HepG2 (cell line): Measurements from ENCODE around the gene PPP2R5D. TPM values are rescaled to one million over a fixed set of nuclear protein-coding genes. Genes with fewer than 3 reads are reported as not detected.

Source experiments
- EED ChIP-seq: sonication (generic); formaldehyde crosslinking; IDR thresholded peaks from 2 replicates; pipeline ENCODE4 v1.5.0; 2020; ENCODE audit warnings: mild to moderate bottlenecking, missing genetic modification reagents
- FOXP1 ChIP-seq, 2 experiments: fragments of 450-650 bp in 1 of 2; IDR thresholded peaks; 2 replicates each; pipeline ENCODE4 v1.6.1; 2017 to 2018; ENCODE audit warnings: antibody characterized with exemption in 1 of 2
- MAZ ChIP-seq, 2 experiments: sonication (generic) in 1 of 2; formaldehyde crosslinking in 1 of 2; IDR thresholded peaks; 2 replicates each; pipeline versions ENCODE4 v1.5.0 to v1.6.1; 2012 to 2020; ENCODE audit warnings: low read depth in 2 of 2, mild to moderate bottlenecking in 2 of 2, borderline replicate concordance in 1 of 2, improper control_type of control experiment in 1 of 2, low read length in 1 of 2, missing genetic modification reagents in 1 of 2, moderate library complexity in 1 of 2
- NFATC3 ChIP-seq: sonication (generic); formaldehyde crosslinking; IDR thresholded peaks from 2 replicates; pipeline ENCODE4 v1.5.1; 2020; ENCODE audit warnings: mild to moderate bottlenecking, missing genetic modification reagents
- NFIB ChIP-seq: sonication (generic); formaldehyde crosslinking; IDR thresholded peaks from 2 replicates; pipeline ENCODE4 v1.9.0; 2021; ENCODE audit warnings: missing genetic modification reagents, mild to moderate bottlenecking, borderline replicate concordance
- NONO ChIP-seq, 2 experiments: fragments of 450-650 bp in 1 of 2; sonication (generic) in 1 of 2; formaldehyde crosslinking in 1 of 2; IDR thresholded peaks in 1 of 2; conservative IDR thresholded peaks in 1 of 2; 2 replicates each; pipeline versions ENCODE4 v1.6.1 to v1.8.0; 2017 to 2022; ENCODE audit warnings: mild to moderate bottlenecking in 1 of 2, missing genetic modification reagents in 1 of 2, moderate library complexity in 1 of 2
- RCOR2 ChIP-seq: IDR thresholded peaks from 2 replicates; pipeline ENCODE4 v1.6.1; 2016; ENCODE audit warnings: missing biosample characterization, missing genetic modification reagents
- SALL2 ChIP-seq: sonication (generic); formaldehyde crosslinking; IDR thresholded peaks from 2 replicates; pipeline ENCODE4 v1.8.1; 2023; ENCODE audit warnings: mild to moderate bottlenecking, missing genetic modification reagents, inconsistent platforms
- SOX5 ChIP-seq: IDR thresholded peaks from 2 replicates; pipeline ENCODE4 v1.6.1; 2016; ENCODE audit warnings: borderline replicate concordance
- ZC3H13 ChIP-seq: sonication (generic); formaldehyde crosslinking; IDR thresholded peaks from 2 replicates; pipeline ENCODE4 v1.8.1; 2023; ENCODE audit warnings: mild to moderate bottlenecking, missing genetic modification reagents, moderate library complexity
- ZNF264 ChIP-seq: sonication (generic); formaldehyde crosslinking; IDR thresholded peaks from 2 replicates; pipeline ENCODE4 v1.4.0; 2020; ENCODE audit warnings: missing genetic modification reagents
- ZNF34 ChIP-seq: sonication (generic); formaldehyde crosslinking; IDR thresholded peaks from 2 replicates; pipeline ENCODE4 v1.4.0; 2020; ENCODE audit warnings: mild to moderate bottlenecking, missing genetic modification reagents, borderline replicate concordance
- ZNF460 ChIP-seq: sonication (generic); formaldehyde crosslinking; IDR thresholded peaks from 2 replicates; pipeline ENCODE4 v1.5.1; 2020; ENCODE audit warnings: missing genetic modification reagents, mild to moderate bottlenecking, borderline replicate concordance
- ZSCAN12 ChIP-seq: sonication (generic); formaldehyde crosslinking; IDR thresholded peaks from 2 replicates; pipeline ENCODE4 v1.9.0; 2021; ENCODE audit warnings: mild to moderate bottlenecking, missing genetic modification reagents
- ZSCAN25 ChIP-seq: sonication (generic); formaldehyde crosslinking; IDR thresholded peaks from 2 replicates; pipeline ENCODE4 v1.8.0; 2022; ENCODE audit warnings: mild to moderate bottlenecking, missing genetic modification reagents
- polyA plus RNA-seq, 8 experiments: library from polyadenylated mRNA; depleted of rRNA in 3 of 8; stranded (reverse) in 7 of 8; unstranded in 1 of 8; fragments of >200 nt; fragmentation: Illumina TruSeq in 4 of 8; extraction: Trizol in 4 of 8; gene quantifications; 2 replicates each; pipeline versions ENCODE4 v1.2.1 to v1.2.3, GENCODE V29; 2011 to 2016; ENCODE audit warnings: low read depth in 4 of 8, missing spikeins in 1 of 8, mixed read lengths in 1 of 8; ENCODE audit not compliant: insufficient read depth in 1 of 8
- total RNA-seq, 5 experiments: library from RNA; depleted of rRNA; stranded (reverse); fragments of >200 nt; fragmentation: Illumina TruSeq; extraction: Trizol; gene quantifications; 2 replicates each; pipeline ENCODE4 v1.2.3, GENCODE V29; 2016; ENCODE audit warnings: low read depth in 1 of 5
- TF ChIP-seq, protein P1 (sequence below): sonication (generic); formaldehyde crosslinking; IDR thresholded peaks from 2 replicates; pipeline ENCODE4 v1.8.0; 2022; ENCODE audit warnings: missing genetic modification reagents, mild to moderate bottlenecking, inconsistent platforms, borderline replicate concordance
- TF ChIP-seq, protein P2 (sequence below): sonication (generic); formaldehyde crosslinking; IDR thresholded peaks from 2 replicates; pipeline ENCODE4 v1.4.0; 2020; ENCODE audit warnings: mild to moderate bottlenecking, missing genetic modification reagents
- TF ChIP-seq, protein P3 (sequence below): sonication (generic); formaldehyde crosslinking; IDR thresholded peaks from 2 replicates; pipeline ENCODE4 v1.4.0; 2020; ENCODE audit warnings: missing genetic modification reagents
- TF ChIP-seq, protein P4 (sequence below): sonication (generic); formaldehyde crosslinking; IDR thresholded peaks from 2 replicates; pipeline ENCODE4 v1.4.0; 2020; ENCODE audit warnings: missing genetic modification reagents

Gene PPP2R5D
- total and polyA plus RNA-seq, 2 of the 13 experiments (the other 11 are each of a cell fraction or from before 2014, with no cell fraction given): 53.7 to 60.4 TPM

DNA sequence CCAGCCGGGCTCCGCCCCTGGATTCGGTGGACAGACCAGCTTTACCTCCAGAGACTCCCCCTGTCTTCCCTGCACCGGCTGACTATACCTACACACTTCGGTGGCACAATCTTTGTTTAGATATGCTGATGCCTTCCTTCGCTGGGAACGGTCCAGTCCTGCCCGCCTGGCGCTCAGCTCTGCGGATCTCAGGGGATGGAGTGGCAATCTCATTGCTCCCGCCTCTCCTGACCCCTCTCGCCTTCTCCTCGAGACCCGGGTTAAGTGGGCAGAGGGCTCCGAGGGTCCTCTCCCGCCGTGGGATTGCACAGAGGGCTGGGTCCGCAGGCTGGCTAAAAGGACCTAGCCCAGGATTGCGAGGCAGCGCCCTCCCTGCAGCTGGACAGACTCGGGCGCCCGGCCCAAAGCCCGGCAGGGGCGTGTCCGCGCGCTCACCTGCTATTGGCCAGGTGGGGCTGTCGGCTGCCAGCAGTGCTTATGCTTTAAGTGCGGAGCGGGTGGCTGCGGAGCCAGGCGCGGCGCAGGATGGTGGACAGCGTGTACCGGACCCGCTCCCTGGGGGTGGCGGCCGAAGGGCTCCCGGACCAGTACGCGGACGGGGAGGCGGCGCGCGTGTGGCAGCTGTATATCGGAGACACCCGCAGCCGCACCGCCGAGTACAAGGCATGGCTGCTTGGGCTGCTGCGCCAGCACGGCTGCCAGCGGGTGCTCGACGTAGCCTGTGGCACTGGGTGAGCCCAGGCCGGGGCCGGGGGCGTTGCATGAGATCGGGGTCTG is 23.9 kb upstream of the PPP2R5D start, which contains the start of gene GNMT (continued):
- TF ChIP-seq MAZ (IDR thresholded peaks at IDR 0.05; ENCODE audit: borderline replicate concordance, low read depth, low read length): no peak
- peak; percentile 60; the same call in 1 of the 2 replicates for TF ChIP-seq MAZ (CRISPR knock-in tag; IDR thresholded peaks at IDR 0.05; ENCODE audit: low read depth)
- no peak for TF ChIP-seq SOX5
- TF ChIP-seq, protein P1, sequence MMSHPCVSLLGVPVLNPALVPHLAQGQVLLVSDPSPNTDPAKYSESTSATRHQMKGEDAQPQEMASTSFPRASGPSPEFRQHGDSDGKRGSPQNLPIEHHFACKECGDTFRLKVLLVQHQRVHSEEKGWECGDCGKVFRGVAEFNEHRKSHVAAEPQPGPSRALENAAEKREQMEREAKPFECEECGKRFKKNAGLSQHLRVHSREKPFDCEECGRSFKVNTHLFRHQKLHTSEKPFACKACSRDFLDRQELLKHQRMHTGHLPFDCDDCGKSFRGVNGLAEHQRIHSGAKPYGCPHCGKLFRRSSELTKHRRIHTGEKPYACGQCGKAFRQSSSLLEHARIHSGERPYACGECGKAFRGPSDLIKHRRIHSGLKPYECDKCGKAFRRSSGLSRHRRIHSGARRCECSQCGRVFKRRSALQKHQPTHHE: 0 out of 2 replicates have a peak, but pooled peaks have one; percentile 61
- TF ChIP-seq ZSCAN25 (CRISPR knock-in tag): peak; percentile 60; the same call in 1 of the 2 replicates
- no peak for TF ChIP-seq NONO (IDR thresholded peaks at IDR 0.05)
- TF ChIP-seq NONO (CRISPR knock-in tag; conservative IDR thresholded peaks at IDR 0.05): peak; percentile 86
- TF ChIP-seq ZSCAN12: peak; percentile 15; the same call in 1 of the 2 replicates
- TF ChIP-seq, protein P2, sequence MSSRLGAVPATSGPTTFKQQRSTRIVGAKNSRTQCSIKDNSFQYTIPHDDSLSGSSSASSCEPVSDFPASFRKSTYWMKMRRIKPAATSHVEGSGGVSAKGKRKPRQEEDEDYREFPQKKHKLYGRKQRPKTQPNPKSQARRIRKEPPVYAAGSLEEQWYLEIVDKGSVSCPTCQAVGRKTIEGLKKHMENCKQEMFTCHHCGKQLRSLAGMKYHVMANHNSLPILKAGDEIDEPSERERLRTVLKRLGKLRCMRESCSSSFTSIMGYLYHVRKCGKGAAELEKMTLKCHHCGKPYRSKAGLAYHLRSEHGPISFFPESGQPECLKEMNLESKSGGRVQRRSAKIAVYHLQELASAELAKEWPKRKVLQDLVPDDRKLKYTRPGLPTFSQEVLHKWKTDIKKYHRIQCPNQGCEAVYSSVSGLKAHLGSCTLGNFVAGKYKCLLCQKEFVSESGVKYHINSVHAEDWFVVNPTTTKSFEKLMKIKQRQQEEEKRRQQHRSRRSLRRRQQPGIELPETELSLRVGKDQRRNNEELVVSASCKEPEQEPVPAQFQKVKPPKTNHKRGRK: peak; percentile 16; the same call in 1 of the 2 replicates
- peak; percentile 27; the same call in 1 of the 2 replicates for TF ChIP-seq ZNF34 (CRISPR knock-in tag)
- TF ChIP-seq EED (CRISPR knock-in tag): 0 out of 2 replicates have a peak, but pooled peaks have one; percentile 58
- TF ChIP-seq ZNF460 (CRISPR knock-in tag): no peak
- peak; percentile 57; the same call in 1 of the 2 replicates for TF ChIP-seq SALL2 (CRISPR knock-in tag)
- peak; percentile 14; the same call in 1 of the 2 replicates for TF ChIP-seq RCOR2 (CRISPR knock-in tag)
- TF ChIP-seq, protein P3, sequence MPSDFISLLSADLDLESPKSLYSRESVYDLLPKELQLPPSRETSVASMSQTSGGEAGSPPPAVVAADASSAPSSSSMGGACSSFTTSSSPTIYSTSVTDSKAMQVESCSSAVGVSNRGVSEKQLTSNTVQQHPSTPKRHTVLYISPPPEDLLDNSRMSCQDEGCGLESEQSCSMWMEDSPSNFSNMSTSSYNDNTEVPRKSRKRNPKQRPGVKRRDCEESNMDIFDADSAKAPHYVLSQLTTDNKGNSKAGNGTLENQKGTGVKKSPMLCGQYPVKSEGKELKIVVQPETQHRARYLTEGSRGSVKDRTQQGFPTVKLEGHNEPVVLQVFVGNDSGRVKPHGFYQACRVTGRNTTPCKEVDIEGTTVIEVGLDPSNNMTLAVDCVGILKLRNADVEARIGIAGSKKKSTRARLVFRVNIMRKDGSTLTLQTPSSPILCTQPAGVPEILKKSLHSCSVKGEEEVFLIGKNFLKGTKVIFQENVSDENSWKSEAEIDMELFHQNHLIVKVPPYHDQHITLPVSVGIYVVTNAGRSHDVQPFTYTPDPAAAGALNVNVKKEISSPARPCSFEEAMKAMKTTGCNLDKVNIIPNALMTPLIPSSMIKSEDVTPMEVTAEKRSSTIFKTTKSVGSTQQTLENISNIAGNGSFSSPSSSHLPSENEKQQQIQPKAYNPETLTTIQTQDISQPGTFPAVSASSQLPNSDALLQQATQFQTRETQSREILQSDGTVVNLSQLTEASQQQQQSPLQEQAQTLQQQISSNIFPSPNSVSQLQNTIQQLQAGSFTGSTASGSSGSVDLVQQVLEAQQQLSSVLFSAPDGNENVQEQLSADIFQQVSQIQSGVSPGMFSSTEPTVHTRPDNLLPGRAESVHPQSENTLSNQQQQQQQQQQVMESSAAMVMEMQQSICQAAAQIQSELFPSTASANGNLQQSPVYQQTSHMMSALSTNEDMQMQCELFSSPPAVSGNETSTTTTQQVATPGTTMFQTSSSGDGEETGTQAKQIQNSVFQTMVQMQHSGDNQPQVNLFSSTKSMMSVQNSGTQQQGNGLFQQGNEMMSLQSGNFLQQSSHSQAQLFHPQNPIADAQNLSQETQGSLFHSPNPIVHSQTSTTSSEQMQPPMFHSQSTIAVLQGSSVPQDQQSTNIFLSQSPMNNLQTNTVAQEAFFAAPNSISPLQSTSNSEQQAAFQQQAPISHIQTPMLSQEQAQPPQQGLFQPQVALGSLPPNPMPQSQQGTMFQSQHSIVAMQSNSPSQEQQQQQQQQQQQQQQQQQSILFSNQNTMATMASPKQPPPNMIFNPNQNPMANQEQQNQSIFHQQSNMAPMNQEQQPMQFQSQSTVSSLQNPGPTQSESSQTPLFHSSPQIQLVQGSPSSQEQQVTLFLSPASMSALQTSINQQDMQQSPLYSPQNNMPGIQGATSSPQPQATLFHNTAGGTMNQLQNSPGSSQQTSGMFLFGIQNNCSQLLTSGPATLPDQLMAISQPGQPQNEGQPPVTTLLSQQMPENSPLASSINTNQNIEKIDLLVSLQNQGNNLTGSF (CRISPR knock-in tag): peak; percentile 7; the same call in 1 of the 2 replicates
- TF ChIP-seq, protein P4, sequence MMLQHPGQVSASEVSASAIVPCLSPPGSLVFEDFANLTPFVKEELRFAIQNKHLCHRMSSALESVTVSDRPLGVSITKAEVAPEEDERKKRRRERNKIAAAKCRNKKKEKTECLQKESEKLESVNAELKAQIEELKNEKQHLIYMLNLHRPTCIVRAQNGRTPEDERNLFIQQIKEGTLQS: peak; percentile 60
- peak; percentile 47; the same call in 1 of the 2 replicates for TF ChIP-seq ZNF264 (CRISPR knock-in tag)
- 0 out of 2 replicates have a peak, but pooled peaks have one; percentile 41 for TF ChIP-seq NFATC3 (CRISPR knock-in tag)
- TF ChIP-seq NFIB (CRISPR knock-in tag): peak; percentile 82; the same call in 1 of the 2 replicates
- peak; percentile 76 for TF ChIP-seq ZC3H13
- TF ChIP-seq FOXP1 (IDR thresholded peaks at IDR 0.05): no peak
- 0 out of 2 replicates have a peak, but pooled peaks have one; percentile 18 for TF ChIP-seq FOXP1 (CRISPR knock-in tag; IDR thresholded peaks at IDR 0.05)
